Middle frontal gyrus (tissue), 1 donor: Measurements from ENCODE around the gene BCL11B.

Source experiments
- DNase-seq: peaks from one replicate; pipeline ENCODE4 v3.0.0-alpha.2; 2015; ENCODE audit warnings: low spot score; ENCODE audit errors: extremely low spot score

BCL11B gene

GRCh38 chr14:99225436-99226203 lies 46.4 kb downstream of the BCL11B start:
- DNase-seq, result no peak

GRCh38 chr14:99224948-99225347 lies 47.0 kb downstream of the BCL11B start:
- no peak for DNase-seq

GRCh38 chr14:99224116-99224910 lies 47.7 kb downstream of the BCL11B start:
- no peak for DNase-seq

- no peak for DNase-seq
These were observed 50.6 kb downstream of the BCL11B start for GRCh38 chr14:99221445-99221844.

GRCh38 chr14:99217066-99217955 lies 54.7 kb downstream of the BCL11B start:
- no peak for DNase-seq

- no peak for DNase-seq
These were observed 55.8 kb downstream of the BCL11B start for GRCh38 chr14:99216191-99216590.

- DNase-seq, result no peak
These were observed 56.7 kb downstream of the BCL11B start for GRCh38 chr14:99215277-99215676.

GRCh38 chr14:99214701-99215100 lies 57.3 kb downstream of the BCL11B start:
- DNase-seq, result no peak

GRCh38 chr14:99213527-99213971 lies 58.4 kb downstream of the BCL11B start:
- no peak for DNase-seq

- no peak for DNase-seq
These were observed 58.9 kb downstream of the BCL11B start for GRCh38 chr14:99213101-99213500.

- no peak for DNase-seq
These were observed 59.4 kb downstream of the BCL11B start for GRCh38 chr14:99212646-99213045.

GRCh38 chr14:99212199-99212598 lies 59.8 kb downstream of the BCL11B start:
- no peak for DNase-seq

- no peak for DNase-seq
These were observed 60.6 kb downstream of the BCL11B start for GRCh38 chr14:99211410-99211809.

GRCh38 chr14:99210333-99210732 lies 61.7 kb downstream of the BCL11B start:
- no peak for DNase-seq

- no peak for DNase-seq
These were observed 62.6 kb downstream of the BCL11B start for GRCh38 chr14:99209409-99209808.

GRCh38 chr14:99208318-99208717 lies 63.7 kb downstream of the BCL11B start:
- DNase-seq, result no peak

GRCh38 chr14:99207456-99207855 lies 64.5 kb downstream of the BCL11B start:
- DNase-seq, result no peak

- DNase-seq, result no peak
These were observed 65.9 kb downstream of the BCL11B start for GRCh38 chr14:99206090-99206489.

GRCh38 chr14:99205086-99205688 lies 66.8 kb downstream of the BCL11B start:
- DNase-seq, result no peak

- no peak for DNase-seq
These were observed 68.2 kb downstream of the BCL11B start for GRCh38 chr14:99203801-99204200.

GRCh38 chr14:99203080-99203479 lies 68.9 kb downstream of the BCL11B start:
- no peak for DNase-seq
